Thoracic aorta (tissue), 2 donors: ENCODE data around the gene F8. TPM values are rescaled to one million over a fixed set of nuclear protein-coding genes. Genes with fewer than 3 reads are reported as not detected.

Experiments used
- ATAC-seq: fragments of 150-250 bp; one replicate; pipeline ENCODE4 v1.8.0; 2017; ENCODE audit warnings: low read depth; ENCODE audit not compliant: insufficient number of reproducible peaks, low FRiP score
- DNase-seq: peaks from one replicate; pipeline ENCODE4 v3.0.0-alpha.2; 2020; ENCODE audit warnings: low spot score
- H3K27ac ChIP-seq, 2 donors: fragments of 200-600 bp; sonication (generic); 1 replicate in 1 of 2; 2 replicates in 1 of 2; pipeline ENCODE4 v1.5.1; 2016; ENCODE audit warnings: mild to moderate bottlenecking in 2 of 2, moderate library complexity in 2 of 2
- H3K27me3 ChIP-seq: fragments of 200-600 bp; sonication (generic); replicated peaks from 2 replicates; pipeline ENCODE4 v1.6.0; 2016; ENCODE audit warnings: mild to moderate bottlenecking; ENCODE audit not compliant: insufficient read depth
- H3K36me3 ChIP-seq: fragments of 200-600 bp; sonication (generic); one replicate; pipeline ENCODE4 v1.5.1; 2016
- H3K4me1 ChIP-seq, 2 donors: fragments of 200-600 bp; sonication (generic); 1 replicate in 1 of 2; 2 replicates in 1 of 2; pipeline versions ENCODE4 v1.5.1 to v1.6.0; 2016; ENCODE audit warnings: low read depth in 2 of 2, mild to moderate bottlenecking in 1 of 2; ENCODE audit not compliant: control insufficient read depth in 1 of 2
- H3K4me3 ChIP-seq: fragments of 200-600 bp; sonication (generic); 2 replicates; pipeline ENCODE4 v1.5.1; 2016; ENCODE audit warnings: mild to moderate bottlenecking
- H3K9me3 ChIP-seq: fragments of 200-600 bp; sonication (generic); 2 replicates; pipeline ENCODE4 v1.5.1; 2016
- total RNA-seq, 2 donors: library from RNA; depleted of rRNA; stranded (reverse); fragments of >200 nt; gene quantifications; one replicate each; pipeline versions ENCODE4 v1.1.0 to v1.2.3, GENCODE V29; 2016
- TF ChIP-seq, protein P1 (sequence below): fragments of 200-600 bp; sonication (generic); IDR thresholded peaks from one replicate; pipeline ENCODE4 v1.5.1; 2019; ENCODE audit warnings: antibody characterized with exemption

The F8 gene
- total RNA-seq, 2 donors from 2014 or later: 7.7 to 18.1 TPM

DNA sequence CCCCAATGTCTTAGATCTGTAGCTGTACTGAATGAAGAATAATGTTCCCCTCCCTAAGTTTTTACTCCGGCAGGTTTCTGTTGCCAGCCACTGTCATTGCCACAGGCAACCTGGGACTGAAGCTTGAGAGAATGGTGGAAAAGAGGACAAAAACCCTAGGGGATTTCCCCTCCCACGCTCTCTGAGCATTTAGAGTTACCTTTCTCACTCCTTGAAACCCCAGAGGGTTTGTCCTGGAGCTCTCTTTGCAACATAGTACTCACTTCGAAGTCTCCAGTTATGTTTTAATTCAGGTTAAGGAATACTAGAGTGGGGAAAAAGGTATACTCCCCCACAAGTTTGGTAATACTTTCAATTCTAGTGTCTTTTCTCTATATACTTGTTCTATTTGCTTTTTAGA lies 31.5 kb downstream of the F8 start:
- H3K27me3 ChIP-seq: no peaks in the 10 kb centered on the region
- no peak for ATAC-seq

DNA sequence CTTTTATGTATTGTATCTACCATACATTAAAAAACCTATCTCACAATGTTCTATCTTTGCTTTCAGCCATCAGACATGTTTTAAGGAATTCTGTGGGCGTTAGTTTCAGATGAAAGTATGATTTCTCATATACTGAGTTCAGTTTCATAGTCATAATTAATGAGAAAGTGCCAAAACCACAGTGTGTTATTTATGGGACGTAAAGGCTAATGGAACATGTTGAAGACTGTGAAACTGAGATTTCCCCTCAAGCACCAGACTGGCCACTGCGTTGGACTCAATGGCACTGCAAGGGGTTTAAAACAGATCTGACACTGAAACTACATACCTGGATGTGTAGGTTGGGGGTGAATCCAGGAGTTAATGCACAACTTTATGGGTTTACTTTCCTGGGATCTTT lies 32.0 kb downstream of the F8 start:
- Histone ChIP-seq H3K27me3 (no peaks in the 10 kb centered on the region), H3K36me3 (no peaks in the 10 kb centered on the region), H3K9me3 (no peaks in the 10 kb centered on the region), H3K27ac (no peak overlapping the region), H3K4me3 (no peak overlapping the region), H3K4me1 (no peaks in the 10 kb centered on the region)
- ATAC-seq: no peak
- no peak for DNase-seq
- TF ChIP-seq, protein P1, sequence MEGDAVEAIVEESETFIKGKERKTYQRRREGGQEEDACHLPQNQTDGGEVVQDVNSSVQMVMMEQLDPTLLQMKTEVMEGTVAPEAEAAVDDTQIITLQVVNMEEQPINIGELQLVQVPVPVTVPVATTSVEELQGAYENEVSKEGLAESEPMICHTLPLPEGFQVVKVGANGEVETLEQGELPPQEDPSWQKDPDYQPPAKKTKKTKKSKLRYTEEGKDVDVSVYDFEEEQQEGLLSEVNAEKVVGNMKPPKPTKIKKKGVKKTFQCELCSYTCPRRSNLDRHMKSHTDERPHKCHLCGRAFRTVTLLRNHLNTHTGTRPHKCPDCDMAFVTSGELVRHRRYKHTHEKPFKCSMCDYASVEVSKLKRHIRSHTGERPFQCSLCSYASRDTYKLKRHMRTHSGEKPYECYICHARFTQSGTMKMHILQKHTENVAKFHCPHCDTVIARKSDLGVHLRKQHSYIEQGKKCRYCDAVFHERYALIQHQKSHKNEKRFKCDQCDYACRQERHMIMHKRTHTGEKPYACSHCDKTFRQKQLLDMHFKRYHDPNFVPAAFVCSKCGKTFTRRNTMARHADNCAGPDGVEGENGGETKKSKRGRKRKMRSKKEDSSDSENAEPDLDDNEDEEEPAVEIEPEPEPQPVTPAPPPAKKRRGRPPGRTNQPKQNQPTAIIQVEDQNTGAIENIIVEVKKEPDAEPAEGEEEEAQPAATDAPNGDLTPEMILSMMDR: no peak

More for the DNA sequence above, 31.5 kb downstream of the F8 start:
- TF ChIP-seq, protein P1: no peak
- H3K27ac ChIP-seq: no peak overlapping the region
- no peak for DNase-seq
- no peaks in the 10 kb centered on the region for H3K36me3 ChIP-seq
- H3K9me3 ChIP-seq: no peaks in the 10 kb centered on the region
- no peaks in the 10 kb centered on the region for H3K4me1 ChIP-seq
- H3K4me3 ChIP-seq: no peak overlapping the region

DNA sequence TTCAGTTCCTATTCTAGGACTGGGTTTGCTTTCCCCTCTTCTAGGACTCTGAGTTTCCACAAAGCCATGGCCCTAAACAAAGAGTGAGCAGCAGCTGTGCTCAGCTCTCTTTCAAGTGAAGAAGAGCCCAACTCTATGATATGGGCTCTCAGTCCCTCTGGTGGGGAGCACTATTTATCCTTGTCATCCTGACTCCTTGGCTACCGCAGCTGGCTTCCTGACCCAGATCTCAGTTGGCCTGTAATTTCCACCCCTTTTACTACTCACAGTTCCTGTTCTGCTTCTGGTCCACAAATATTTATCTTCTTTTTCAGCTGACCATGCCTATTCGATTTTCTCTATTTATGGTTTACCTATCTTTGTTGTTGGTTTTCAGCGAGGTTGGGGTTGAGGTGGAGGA lies 33.8 kb downstream of the F8 start:
- TF ChIP-seq, protein P1: no peak
- H3K4me3 ChIP-seq: no peak overlapping the region
- H3K27me3 ChIP-seq: no peaks in the 10 kb centered on the region

DNA sequence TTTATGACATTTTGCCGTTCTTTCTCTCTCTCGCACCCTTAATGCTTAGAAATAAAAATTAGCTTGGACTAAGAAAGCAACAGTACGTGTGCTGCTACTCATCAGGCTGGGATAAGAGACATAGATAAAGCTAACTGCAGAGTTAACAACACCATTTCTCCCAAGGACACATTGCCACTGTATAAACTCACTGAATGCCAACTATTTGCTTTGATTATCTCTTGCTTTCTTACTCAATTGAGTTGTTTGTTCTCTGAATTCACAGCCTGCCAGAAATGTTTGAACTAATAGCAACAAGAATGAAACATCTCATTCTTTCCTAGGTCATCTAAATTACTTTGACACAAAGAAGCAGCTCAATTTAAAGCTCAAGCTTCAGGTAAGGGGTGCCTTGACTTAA lies 34.6 kb downstream of the F8 start:
- DNase-seq (no peak), ATAC-seq (no peak)
- H3K4me3 ChIP-seq: no peak overlapping the region
- H3K4me1 ChIP-seq: no peaks in the 10 kb centered on the region
- H3K9me3 ChIP-seq: no peaks in the 10 kb centered on the region
- TF ChIP-seq, protein P1: no peak
- no peaks in the 10 kb centered on the region for H3K36me3 ChIP-seq
- no peak overlapping the region for H3K27ac ChIP-seq
- no peaks in the 10 kb centered on the region for H3K27me3 ChIP-seq

More for the DNA sequence above, 33.8 kb downstream of the F8 start:
- Histone ChIP-seq H3K9me3 (no peaks in the 10 kb centered on the region), H3K36me3 (no peaks in the 10 kb centered on the region), H3K27ac (no peak overlapping the region), H3K4me1 (no peaks in the 10 kb centered on the region)
- no peak for DNase-seq
- ATAC-seq: no peak

DNA sequence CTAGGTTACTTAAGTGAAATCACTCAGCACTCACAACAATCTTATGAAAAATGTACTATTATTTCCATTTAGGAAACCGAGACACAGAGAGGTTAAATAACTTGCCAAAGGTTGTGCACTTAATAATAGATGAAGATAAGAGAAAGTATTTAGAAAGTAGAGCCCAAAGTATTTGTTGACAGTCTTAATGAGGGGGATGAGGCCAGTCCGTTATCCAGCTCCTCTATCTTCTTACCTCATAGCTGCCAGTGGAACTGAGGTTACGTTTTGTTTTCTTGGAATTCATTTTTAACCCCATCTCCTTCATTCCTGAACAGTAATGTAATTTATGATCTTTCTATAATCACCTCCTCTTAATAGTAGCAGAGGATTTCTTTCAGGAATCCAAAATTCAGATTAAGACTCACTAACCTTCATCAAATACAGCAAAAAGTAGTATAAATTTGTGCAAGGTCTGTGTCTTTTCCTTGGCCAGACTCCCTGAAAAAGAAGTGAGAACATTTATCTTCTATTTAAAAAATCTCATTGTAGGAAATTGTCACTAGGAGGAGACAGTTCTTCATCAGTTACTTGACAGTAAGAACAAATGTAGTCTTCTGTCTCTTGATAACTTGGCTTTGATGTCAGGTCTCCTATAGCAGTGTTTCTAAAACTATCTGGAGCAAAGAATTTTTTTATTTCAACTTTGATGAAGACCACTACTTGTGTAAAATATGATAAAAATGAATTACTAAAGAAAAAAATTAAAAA lies 35.5 kb downstream of the F8 start:
- Histone ChIP-seq H3K36me3 (no peaks in the 10 kb centered on the region), H3K27me3 (no peaks in the 10 kb centered on the region), H3K9me3 (no peaks in the 10 kb centered on the region), H3K4me3 (no peak overlapping the region), H3K27ac (no peak overlapping the region), H3K4me1 (no peaks in the 10 kb centered on the region)
- ATAC-seq: no peak
- TF ChIP-seq, protein P1: no peak
- DNase-seq: no peak
